Left ventricle myocardium inferior (tissue), 1 donor: ENCODE results near the gene SEPTIN1. TPM values are rescaled to one million over a fixed set of nuclear protein-coding genes. Genes with fewer than 3 reads are reported as not detected.

Experiments
- DNase-seq: peaks from one replicate; pipeline ENCODE4 v3.0.0-alpha.2; 2020
- H3K27ac ChIP-seq: fragments of 200-600 bp; replicated peaks from 2 replicates; pipeline ENCODE4 v1.8.0; 2021
- H3K27me3 ChIP-seq: fragments of 200-600 bp; 2 replicates; pipeline ENCODE4 v1.8.0; 2021; ENCODE audit warnings: low read depth
- H3K36me3 ChIP-seq: fragments of 200-600 bp; 2 replicates; pipeline ENCODE4 v1.8.0; 2021
- H3K4me1 ChIP-seq: fragments of 200-600 bp; 2 replicates; pipeline ENCODE4 v1.8.0; 2021
- H3K4me3 ChIP-seq: fragments of 200-600 bp; 2 replicates; pipeline ENCODE4 v1.8.0; 2021; ENCODE audit warnings: mild to moderate bottlenecking, moderate library complexity
- H3K9me3 ChIP-seq: fragments of 200-600 bp; replicated peaks from 2 replicates; pipeline ENCODE4 v1.8.0; 2021
- intact Hi-C: fragments of 100-400 bp; cut with micrococcal nuclease; formaldehyde crosslinking; loops from one replicate; pipeline ENCODE4 v1.11.0; 2022
- total RNA-seq: library from RNA; stranded (reverse); fragmentation: NEBNext Ultra II Directional; extraction: Animal tissue kit (Norgen Biotek cat#: 25700); gene quantifications from one replicate; pipeline ENCODE4 v1.2.1, GENCODE V29; 2021
- TF ChIP-seq, protein P1 (sequence below): fragments of 200-600 bp; IDR thresholded peaks from 2 replicates; pipeline ENCODE4 v1.8.0; 2021; ENCODE audit warnings: antibody characterized with exemption, mild to moderate bottlenecking, borderline replicate concordance
- donor health status: DM: no; HTN: yes; CAD: no; lungs with severe emphysema.

Gene SEPTIN1
- total RNA-seq, 1 donor from 2014 or later, result 1.3 TPM

DNA sequence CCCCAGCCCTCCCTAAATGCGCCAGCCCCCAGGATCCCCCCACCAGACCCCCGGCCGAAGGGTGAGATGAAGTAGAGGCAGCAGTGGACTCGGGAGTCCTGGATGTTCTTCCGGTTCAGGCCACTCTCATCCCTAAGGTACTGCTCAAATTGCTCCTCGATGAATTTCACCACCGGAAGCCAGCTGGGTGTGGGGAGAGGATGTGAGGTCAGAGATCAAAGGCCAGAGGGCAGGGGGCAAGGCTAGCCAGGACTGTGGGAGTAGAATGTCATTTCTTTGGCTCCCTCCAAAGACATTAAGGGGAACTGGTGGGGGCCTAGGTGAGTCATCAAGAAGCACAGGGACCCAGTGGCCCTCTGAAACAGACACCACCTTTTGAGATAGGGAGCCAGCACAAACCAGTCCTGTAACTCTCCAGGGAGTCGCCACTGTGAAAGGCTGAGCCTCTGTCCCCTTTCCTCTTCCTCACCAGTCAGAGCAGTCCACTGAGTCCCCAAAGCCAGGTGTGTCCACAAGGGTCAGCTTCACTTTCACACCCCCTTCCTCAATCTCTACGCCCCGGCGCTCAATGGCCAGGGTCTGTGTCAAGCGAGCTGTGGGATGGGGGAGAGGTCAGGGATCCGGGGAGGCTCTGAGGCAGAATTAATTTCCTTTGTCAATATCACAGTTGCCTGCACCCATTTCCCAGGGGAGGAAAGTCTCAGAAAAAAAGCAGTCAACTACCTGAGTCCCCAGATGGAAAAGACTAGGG is 895 bp downstream of the SEPTIN1 start:
- Histone ChIP-seq H3K27me3 (no peaks in the 10 kb centered on the region), H3K27ac (no peak overlapping the region), H3K4me1 (peaks cover 20% of the 10 kb centered on the region), H3K9me3 (no peaks in the 10 kb centered on the region), H3K36me3 (no peaks in the 10 kb centered on the region), H3K4me3 (no peak overlapping the region)
- TF ChIP-seq, protein P1, sequence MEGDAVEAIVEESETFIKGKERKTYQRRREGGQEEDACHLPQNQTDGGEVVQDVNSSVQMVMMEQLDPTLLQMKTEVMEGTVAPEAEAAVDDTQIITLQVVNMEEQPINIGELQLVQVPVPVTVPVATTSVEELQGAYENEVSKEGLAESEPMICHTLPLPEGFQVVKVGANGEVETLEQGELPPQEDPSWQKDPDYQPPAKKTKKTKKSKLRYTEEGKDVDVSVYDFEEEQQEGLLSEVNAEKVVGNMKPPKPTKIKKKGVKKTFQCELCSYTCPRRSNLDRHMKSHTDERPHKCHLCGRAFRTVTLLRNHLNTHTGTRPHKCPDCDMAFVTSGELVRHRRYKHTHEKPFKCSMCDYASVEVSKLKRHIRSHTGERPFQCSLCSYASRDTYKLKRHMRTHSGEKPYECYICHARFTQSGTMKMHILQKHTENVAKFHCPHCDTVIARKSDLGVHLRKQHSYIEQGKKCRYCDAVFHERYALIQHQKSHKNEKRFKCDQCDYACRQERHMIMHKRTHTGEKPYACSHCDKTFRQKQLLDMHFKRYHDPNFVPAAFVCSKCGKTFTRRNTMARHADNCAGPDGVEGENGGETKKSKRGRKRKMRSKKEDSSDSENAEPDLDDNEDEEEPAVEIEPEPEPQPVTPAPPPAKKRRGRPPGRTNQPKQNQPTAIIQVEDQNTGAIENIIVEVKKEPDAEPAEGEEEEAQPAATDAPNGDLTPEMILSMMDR, result no peak
- DNase-seq, result no peak
- intact Hi-C loops, result no loop called here

DNA sequence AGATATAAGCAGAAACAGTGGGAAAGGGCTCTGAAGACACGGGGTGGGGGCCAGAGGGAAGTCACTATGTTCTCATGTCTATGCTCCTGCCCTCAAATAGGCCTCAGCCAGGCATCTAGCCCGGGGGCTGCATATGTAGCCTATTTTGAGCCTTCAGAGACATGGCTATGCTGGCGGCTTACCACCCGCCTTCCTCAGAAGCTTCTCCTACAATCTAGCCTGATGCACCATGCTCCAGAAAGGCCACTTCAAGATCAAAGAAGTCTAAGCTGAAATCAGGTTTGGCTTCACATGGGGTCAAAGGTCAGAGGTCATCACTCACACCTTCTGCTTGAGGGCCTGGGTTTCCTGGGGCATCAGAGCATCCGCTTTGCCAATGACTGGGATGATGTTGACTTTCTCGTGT is 1.6 kb downstream of the SEPTIN1 start:
- DNase-seq, result no peak
- no peaks in the 10 kb centered on the region for H3K27me3 ChIP-seq
- peaks cover 20% of the 10 kb centered on the region for H3K4me1 ChIP-seq
- H3K27ac ChIP-seq, result no peak overlapping the region
- intact Hi-C loops, result no loop called here
- H3K9me3 ChIP-seq, result no peaks in the 10 kb centered on the region
- no peak overlapping the region for H3K4me3 ChIP-seq
- TF ChIP-seq, protein P1, result no peak
- H3K36me3 ChIP-seq, result no peaks in the 10 kb centered on the region

DNA sequence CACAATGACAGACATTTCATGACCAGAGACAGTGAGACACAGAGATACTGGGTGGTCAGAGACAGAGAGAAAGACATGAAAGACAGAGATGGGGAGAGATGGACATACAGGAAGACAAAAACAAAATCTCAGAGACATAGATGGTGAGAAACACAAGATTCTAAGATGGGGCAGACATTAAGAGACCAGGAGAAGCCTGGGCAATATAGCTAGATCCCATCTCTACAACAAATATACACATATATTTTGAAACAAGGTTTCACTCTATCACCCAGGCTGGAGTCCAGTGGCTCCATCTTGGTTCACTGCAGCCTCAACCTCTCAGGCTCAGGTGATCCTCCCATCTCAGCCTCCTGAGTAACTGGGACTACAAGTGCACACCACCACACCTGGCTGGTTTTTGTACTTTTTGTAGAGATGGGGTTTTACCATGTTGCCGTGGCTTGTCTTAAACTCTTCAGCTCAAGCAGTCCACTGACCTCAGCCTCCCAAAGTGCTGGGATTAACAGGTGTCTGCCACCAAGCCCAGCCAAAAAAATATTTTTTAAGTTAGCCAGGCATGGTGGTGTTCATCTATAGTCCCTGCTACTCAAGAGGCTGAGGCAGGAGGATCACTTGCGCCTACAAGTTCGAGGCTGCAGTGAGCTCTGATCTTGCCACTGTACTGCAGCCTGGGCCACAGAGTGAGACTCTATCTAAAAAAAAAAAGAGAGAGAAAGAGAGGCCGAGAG is 2.1 kb downstream of the SEPTIN1 start:
- no peaks in the 10 kb centered on the region for H3K36me3 ChIP-seq
- DNase-seq, result no peak
- H3K27ac ChIP-seq, result no peak overlapping the region
- no peak overlapping the region for H3K4me3 ChIP-seq
- no peaks in the 10 kb centered on the region for H3K27me3 ChIP-seq
- no peaks in the 10 kb centered on the region for H3K9me3 ChIP-seq
- TF ChIP-seq, protein P1, result no peak
- H3K4me1 ChIP-seq, result peaks cover 20% of the 10 kb centered on the region
- intact Hi-C loops, result no loop called here

DNA sequence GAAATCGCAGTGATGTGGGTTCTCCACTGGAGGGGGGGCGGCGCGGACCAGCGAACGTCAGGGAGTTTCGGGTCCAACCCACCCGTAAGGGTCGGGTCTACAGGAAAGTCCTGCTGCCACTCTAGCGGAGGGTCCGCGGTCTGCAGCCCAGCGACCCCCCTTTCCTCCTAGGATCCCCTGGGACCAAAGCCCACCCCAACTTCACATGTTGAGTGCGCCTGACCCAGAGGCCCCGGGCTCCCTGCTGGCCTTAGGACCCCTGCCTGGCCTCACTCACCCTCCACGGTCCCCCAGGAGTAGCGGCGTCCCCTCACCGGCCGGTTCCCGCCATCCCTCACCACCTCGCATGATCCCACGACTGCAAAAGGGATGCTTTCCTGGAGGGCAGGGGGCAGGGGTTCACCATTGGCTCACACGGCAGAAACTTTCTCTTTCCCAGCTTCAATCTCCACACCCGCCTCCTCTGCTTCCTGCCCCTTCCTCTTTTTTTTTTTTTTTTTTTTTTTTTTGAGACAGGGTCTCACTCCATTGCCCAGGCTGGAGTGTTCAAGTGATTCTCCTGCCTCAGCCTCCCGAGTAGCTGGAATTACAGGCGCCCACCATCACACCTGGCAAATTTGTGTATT is 3.1 kb downstream of the SEPTIN1 start:
- no peak for DNase-seq
- no peaks in the 10 kb centered on the region for H3K36me3 ChIP-seq
- no peaks in the 10 kb centered on the region for H3K27me3 ChIP-seq
- H3K9me3 ChIP-seq, result no peaks in the 10 kb centered on the region
- peak overlapping the region; percentile 100 for H3K27ac ChIP-seq
- H3K4me1 ChIP-seq, result peaks cover 20% of the 10 kb centered on the region
- H3K4me3 ChIP-seq, result peak overlapping the region; percentile 77
- intact Hi-C loops, result no loop called here
- TF ChIP-seq, protein P1, result no peak

DNA sequence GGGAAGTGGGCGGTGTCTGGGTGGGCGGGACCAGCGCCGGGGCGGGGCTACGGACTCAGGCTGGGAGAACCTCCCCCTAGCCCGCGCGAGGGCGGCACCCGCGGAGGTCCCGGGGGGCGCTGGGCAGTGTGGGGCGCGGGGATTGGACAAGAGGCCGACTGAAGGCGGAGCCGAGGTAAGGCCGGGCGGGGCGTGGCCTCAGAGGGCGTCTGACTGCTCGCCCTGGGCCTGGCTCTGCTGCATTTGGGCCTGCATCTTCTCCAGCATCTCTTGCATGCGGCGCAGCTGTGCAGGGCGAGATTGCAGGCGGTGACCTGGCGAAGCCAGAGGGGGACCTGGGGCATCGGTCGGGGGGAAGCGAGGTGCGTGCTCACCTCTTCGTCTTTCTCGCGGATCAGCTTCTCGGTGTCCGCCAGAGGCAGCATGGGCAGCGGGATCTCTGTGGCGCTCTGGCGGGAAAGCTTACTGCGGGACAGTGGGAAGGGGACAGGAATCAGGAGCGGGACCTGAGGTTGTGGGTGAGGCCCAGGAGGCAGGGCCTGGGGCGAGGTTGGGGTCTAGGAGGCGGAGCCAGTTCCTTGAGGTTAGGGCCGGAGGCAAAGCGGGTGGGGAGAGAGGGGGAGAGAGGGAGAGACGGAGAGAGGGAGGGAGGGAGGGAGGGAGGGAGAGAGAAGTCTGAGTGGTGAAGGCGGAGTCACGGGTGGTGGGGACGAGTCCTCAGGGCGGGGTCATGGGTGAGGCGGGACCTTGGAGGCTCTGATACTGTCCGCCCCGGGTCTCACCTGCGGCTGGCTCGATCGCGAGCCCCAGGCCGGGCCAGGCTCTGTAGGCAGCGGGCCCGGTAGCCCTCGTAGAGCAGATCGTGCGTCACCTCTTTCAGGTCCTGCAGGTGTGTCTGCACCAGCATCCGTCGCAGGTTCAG is 3.9 kb downstream of the SEPTIN1 start:
- DNase-seq, result peak; percentile 100
- Histone ChIP-seq H3K9me3 (no peaks in the 10 kb centered on the region), H3K27me3 (no peaks in the 10 kb centered on the region), H3K36me3 (no peaks in the 10 kb centered on the region), H3K4me1 (peaks cover 20% of the 10 kb centered on the region), H3K27ac (peak overlapping the region; percentile 100), H3K4me3 (peak overlapping the region; percentile 77)
- intact Hi-C loops, result no loop called here
- TF ChIP-seq, protein P1, result peak; percentile 21
